GM18508 (cell line): ENCODE measurements around the gene PSMA4.
A peak's percentile ranks its signal among the peaks of the same experiment; 100 is the strongest.
"Not testable (repeated sequence)": the region's sequence is repeated elsewhere in the genome, so short reads cannot be mapped to it uniquely, and the experiment has no call there.

Source experiments
- ATAC-seq: cut with Tn5 transposase; IDR thresholded peaks from one replicate; pipeline ENCODE4 v1.9.1; 2021; ENCODE audit warnings: moderate number of reproducible peaks; ENCODE audit not compliant: insufficient read depth, unreplicated experiment

The PSMA4 gene

GRCh38 chr15:78540141-78540870 lies at the start of gene PSMA4:
Gene PSMA4, plus strand, starts transcription at chr15:78540444. Its CDS starts 1,484 bp downstream, at chr15:78541928.
- peak; percentile 36 for ATAC-seq

DNA sequence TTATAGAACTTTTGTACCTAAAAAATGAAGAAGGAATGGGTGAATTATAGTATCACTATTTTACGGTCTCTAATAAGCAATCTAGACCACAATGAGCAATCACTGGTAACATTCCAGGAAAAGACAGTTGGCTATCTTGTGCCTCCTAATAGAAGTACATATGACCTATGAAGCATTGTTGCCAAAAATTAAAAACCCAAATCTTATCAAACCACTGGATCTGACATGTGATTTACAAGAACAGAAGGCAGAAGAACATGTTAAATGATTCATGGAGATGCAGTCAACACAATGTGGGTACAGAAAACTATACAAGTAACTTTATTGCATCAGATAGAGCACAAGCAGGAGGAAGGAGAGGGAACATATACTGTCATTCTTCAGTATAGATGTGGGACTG lies 47.4 kb upstream of the PSMA4 start:
- ATAC-seq: no peak

GRCh38 chr15:78501857-78502256 lies 38.4 kb upstream of the PSMA4 start:
- ATAC-seq: no peak

- ATAC-seq: no peak
Measured at GRCh38 chr15:78502641-78503040, 37.6 kb upstream of the PSMA4 start.

- no peak for ATAC-seq
Measured at GRCh38 chr15:78506971-78507830, 33.0 kb upstream of the PSMA4 start, which contains the start of gene HYKK. Gene HYKK, plus strand, starts transcription at chr15:78507577. Its CDS starts 5,512 bp downstream, at chr15:78513089.

DNA sequence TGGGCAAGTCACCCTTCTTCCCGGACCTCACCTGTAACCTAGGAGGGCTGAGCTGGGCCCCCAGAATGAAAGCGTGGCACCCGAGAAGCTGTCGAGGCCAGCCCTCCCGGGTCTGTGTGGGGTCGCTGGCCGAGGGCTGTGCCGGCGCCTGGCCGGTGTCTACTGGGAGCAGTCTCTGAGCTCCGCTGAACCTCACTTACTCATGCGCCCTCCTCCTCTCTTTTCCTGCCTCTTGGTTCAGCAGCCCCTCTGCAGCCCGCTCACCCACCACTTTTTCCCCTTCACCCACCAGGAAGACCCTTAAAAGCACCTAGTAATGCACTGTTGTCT lies 32.4 kb upstream of the PSMA4 start:
- ATAC-seq: no peak

- ATAC-seq: no peak
Measured at GRCh38 chr15:78508272-78508671, 32.0 kb upstream of the PSMA4 start.

DNA sequence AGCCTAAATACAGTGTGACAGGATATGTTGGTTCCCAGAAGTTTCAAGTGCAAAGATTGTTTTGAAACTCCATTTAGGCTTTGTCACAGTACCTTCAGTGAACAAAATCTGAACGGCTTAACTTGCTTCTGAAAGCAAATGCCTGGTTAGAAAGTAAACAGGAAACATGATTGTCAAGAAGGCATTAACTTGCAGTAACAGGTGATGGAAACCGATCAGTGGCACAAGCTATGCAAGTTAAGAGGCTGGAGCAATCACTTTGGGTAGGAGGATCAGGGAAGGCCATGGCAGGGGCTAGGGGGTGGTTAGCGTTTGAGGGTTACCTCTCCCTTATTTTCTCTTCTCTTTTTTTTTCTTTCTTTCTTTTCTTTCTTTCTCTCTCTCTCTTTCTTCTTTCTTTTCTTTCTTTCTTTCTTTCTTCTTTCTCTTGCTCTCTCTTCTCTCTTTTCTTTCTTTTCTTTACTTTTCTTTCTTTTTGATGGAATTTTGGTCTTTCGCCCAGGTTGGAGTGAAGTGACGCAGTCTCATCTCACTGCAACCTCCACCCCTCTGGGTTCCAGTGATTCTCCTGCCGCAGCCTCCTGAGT lies 30.4 kb upstream of the PSMA4 start:
- no peak for ATAC-seq

GRCh38 chr15:78520035-78520434 lies 20.2 kb upstream of the PSMA4 start:
- not testable (repeated sequence) for ATAC-seq

- ATAC-seq: no peak
Measured at GRCh38 chr15:78524230-78524629, 16.0 kb upstream of the PSMA4 start.

DNA sequence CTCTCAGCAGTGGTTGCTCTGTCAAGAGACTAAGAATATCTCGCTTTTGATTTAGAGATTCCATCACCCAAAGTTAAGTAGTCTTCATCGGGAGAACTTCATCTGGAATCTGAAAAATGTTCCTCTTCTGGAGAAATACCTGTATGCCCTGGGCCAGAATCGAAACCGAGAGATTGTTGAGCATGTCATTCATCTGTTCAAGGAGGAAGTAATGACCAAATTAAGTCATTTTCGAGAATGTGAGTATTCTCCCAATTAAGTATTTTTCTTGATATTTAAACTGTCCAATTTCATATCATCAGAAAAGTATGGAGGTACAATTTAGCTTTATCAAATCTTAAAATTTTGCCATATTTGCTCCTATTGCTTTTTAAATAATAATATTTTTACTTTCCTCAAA lies 12.9 kb upstream of the PSMA4 start:
- ATAC-seq: no peak

DNA sequence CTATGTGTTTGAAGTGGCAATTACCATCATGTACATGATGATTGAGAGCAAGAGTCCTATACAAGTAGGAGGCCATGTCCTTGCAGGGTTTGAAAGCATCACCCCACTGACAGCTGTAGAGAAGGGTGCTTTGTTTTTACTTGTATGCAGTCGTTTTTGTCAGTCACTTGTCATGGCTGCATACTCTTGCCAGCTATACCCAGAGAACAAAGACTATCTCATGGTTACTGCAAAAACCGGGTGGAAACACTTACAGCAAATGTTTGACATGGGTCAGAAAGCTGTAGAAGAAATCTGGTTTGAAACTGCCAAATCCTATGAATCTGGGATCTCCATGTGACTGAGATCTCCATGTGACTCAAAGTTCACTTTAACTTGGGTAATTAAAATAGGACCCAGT lies 6.9 kb upstream of the PSMA4 start:
- ATAC-seq: no peak

DNA sequence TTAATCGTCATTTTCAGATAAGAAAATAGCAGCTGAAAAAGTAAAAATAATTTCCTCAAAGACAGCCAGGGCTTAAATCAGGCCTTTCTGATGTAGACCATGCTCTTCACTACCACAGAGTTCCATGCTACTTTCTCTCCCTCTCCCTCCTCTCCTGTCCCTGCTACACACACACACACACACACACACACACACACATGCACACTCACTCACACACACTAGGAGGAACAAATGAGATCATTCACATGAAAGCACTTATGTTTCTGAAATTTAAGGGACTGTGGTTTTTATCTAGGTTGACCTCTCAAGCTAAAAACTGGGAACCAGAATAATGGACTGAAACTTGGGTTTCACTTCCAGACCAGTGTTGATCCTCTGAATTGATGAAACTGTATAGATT lies 4.1 kb upstream of the PSMA4 start:
- no peak for ATAC-seq

DNA sequence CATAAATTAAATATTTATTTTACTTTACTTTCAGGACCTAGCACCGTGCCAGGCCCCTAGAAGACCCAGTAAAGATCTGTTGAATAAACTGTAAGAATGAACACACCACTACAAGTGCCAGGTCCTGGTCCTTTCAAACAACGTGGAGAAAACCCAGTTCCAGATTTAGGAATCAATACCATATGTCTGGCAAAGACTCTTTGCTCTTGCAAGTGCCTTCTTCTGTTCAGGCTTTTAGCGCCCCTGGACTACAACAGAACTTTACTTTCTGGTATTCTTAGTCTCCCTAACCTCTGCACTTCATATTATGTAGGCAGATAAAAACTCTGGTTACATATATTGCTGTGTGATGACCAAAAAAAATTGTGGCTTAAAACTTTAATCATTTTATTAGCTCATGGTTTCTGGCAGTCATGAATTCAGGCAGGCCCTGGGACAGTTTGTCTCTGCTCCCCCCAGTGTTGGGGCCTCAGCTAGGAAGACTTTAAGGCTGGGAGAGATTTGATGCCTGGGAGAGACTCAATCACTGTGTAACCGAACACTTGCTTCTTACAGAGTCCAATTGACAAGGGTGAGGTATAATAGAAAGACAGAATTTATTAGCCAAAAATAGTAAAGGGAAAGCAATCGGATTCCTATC lies 2.9 kb upstream of the PSMA4 start:
- ATAC-seq: no peak

DNA sequence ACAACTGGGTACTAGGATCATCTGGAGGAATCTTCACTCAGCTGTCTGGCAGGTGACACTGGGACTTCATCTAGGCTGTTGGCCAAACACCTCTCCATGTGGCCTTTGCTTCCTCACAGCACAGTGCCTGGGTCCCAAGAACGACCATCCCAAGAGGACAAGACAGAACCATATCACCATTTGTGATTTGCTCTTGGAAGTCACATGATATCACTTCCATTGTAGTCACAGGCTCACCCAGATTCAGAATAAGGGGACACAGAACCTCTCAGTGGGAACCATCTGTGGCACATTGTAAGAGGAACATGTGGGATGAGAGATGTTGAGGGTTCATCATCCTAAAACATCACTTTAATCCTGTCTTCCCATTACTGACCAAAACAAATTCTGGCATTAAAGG lies 1.9 kb upstream of the PSMA4 start:
- no peak for ATAC-seq

DNA sequence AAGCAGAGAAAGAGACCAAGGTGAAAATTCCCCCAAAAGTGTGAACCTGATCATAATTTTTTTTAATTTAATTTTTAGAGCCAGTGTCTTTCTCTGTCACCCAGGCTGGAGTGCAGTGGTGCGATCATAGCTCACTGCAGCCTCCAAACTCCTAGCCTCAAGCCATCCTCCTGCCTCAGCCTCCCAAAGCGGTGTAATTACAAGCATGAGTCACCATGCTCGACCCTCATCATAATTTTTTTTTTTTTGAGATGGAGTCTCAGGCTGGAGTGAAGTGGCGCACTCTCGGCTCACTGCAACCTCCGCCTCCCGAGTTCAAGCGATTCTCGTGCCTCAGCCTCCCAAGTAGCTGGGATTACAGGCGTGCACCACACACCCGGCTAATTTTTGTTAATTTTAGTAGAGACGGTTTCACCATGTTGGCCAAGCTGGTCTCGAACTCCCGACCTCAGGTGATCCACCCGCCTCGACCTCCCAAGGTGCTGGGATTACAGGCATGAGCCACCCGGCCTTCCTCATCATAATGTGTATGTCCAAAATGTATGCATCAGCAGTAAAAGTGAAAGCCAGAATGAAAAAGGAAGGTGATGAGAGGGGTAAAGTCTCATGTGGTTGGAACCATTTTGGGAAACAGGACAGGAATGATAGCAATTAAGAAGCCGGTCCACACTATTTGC lies 642 bp upstream of the PSMA4 start:
- not testable (repeated sequence) for ATAC-seq

DNA sequence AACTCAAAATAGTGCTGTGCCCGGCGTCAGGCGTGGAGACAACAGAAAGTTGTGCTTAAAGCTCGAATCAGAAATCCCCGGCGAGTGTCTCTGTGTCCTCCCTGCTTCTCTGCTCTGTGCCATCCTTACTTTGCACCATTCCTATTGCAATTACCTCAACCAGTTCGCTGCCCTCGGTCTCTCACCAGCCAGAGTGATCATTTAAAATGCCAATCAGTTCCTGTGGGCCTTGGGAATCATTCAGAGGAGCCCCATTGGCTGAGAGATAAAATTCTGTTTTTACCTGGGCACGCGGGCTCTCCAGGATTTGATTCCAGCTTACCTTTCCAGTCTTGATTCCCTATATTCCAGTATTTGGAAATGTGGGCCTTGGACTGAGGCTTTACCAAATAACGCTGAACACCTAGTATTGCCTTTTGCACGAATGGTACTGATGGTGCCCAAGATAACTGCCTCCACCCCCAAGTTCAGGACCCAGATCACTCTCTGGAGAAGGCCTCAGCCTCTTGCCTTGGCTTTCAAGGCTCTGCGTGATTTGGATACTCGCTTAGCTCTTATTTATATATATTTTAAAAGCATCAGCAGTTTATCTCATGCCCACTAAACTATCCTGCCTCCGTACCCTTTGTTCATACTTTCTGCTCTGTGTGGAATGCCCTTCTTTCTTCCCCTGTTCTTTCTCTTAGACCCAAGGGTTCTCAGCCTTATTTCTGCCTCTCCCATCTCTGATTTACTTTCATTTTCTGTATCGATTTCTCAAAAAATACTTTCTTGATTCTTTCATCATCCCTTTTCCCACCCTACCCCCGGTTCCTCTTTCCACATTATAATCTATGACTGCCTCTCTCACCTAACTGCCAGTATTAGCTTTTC lies 863 bp downstream of the PSMA4 start:
- ATAC-seq: peak; percentile 12

GRCh38 chr15:78541744-78542034 lies 1.4 kb downstream of the PSMA4 start:
- no peak for ATAC-seq

- no peak for ATAC-seq
Measured at GRCh38 chr15:78542647-78543046, 2.4 kb downstream of the PSMA4 start.

DNA sequence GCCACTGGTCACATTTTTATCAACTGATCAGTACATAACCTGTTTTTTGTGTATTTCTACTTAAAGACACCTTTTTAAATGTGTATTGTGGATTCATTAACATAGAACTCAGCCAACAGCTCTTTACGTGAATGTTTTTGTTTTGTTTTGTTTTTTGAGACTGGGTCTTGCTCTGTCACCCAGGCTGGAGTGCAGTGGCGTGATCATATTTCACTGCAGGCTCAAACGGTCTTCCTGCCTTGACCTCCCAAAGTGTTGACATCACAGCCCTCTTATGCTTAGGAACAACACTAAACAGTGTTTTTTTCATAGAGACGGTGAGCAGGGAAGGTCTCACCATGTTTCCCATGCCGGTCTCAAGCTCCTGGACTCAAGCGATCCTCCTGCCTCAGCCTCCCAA lies 9.9 kb downstream of the PSMA4 start:
- ATAC-seq: no peak
